Trophoblast cell (in vitro differentiated cells and primary cell): Measurements from ENCODE around the gene PRUNE2.

ENCODE experiments used
- DNase-seq, 2 donors: peaks; one replicate each; pipeline ENCODE4 v3.0.0-alpha.2; 2016
- H2AFZ ChIP-seq: 2 replicates; pipeline ENCODE4 v1.6.1; 2013; ENCODE audit warnings: low read length, moderate library complexity, mild to moderate bottlenecking; ENCODE audit not compliant: insufficient read depth, poor library complexity
- H2AK5ac ChIP-seq: 2 replicates; pipeline ENCODE4 v1.6.1; 2013; ENCODE audit warnings: mild to moderate bottlenecking, low read length
- H2BK120ac ChIP-seq: 2 replicates; pipeline ENCODE4 v1.6.1; 2013; ENCODE audit warnings: low read length, mild to moderate bottlenecking, moderate library complexity; ENCODE audit not compliant: insufficient read depth, poor library complexity
- H2BK12ac ChIP-seq: 2 replicates; pipeline ENCODE4 v1.6.1; 2013; ENCODE audit warnings: mild to moderate bottlenecking, low read length, moderate library complexity
- H2BK5ac ChIP-seq: 2 replicates; pipeline ENCODE4 v1.6.1; 2013; ENCODE audit warnings: low read length, low read depth, moderate library complexity, mild to moderate bottlenecking; ENCODE audit not compliant: poor library complexity
- H3K14ac ChIP-seq: 2 replicates; pipeline ENCODE4 v1.6.1; 2013; ENCODE audit warnings: mild to moderate bottlenecking, low read length
- H3K18ac ChIP-seq: 2 replicates; pipeline ENCODE4 v1.6.1; 2013; ENCODE audit warnings: mild to moderate bottlenecking, low read length
- H3K23ac ChIP-seq: 2 replicates; pipeline ENCODE4 v1.6.1; 2013; ENCODE audit warnings: low read length
- H3K27ac ChIP-seq: 2 replicates; pipeline ENCODE4 v1.5.1; 2013; ENCODE audit warnings: low read depth, mild to moderate bottlenecking, inconsistent platforms, low read length, moderate library complexity
- H3K27me3 ChIP-seq: 2 replicates; pipeline ENCODE4 v1.6.1; 2013; ENCODE audit warnings: inconsistent platforms, mild to moderate bottlenecking, low read length, moderate library complexity; ENCODE audit not compliant: insufficient read depth
- H3K36me3 ChIP-seq, 2 experiments: 1 replicate in 1 of 2; 2 replicates in 1 of 2; pipeline ENCODE4 v1.6.1; 2013; ENCODE audit warnings: low read length in 2 of 2, mild to moderate bottlenecking in 2 of 2, moderate library complexity in 1 of 2; ENCODE audit not compliant: insufficient read depth in 2 of 2, control insufficient read depth in 1 of 2
- H3K4ac ChIP-seq: 2 replicates; pipeline ENCODE4 v1.6.1; 2013; ENCODE audit warnings: low read depth, mild to moderate bottlenecking, low read length, moderate library complexity
- H3K4me1 ChIP-seq, 2 experiments: 1 replicate in 1 of 2; 2 replicates in 1 of 2; pipeline ENCODE4 v1.6.1; 2013; ENCODE audit warnings: low read length in 2 of 2, mild to moderate bottlenecking in 2 of 2, moderate library complexity in 1 of 2; ENCODE audit not compliant: insufficient read depth in 2 of 2, control insufficient read depth in 1 of 2
- H3K4me2 ChIP-seq: 2 replicates; pipeline ENCODE4 v1.6.1; 2013; ENCODE audit warnings: inconsistent platforms, mild to moderate bottlenecking, low read length, moderate library complexity
- H3K4me3 ChIP-seq: 2 replicates; pipeline ENCODE4 v1.5.1; 2013; ENCODE audit warnings: mild to moderate bottlenecking, low read depth, low read length, inconsistent platforms
- H3K79me1 ChIP-seq: one replicate; pipeline ENCODE4 v1.6.1; 2013; ENCODE audit warnings: low read length
- H3K79me2 ChIP-seq: 2 replicates; pipeline ENCODE4 v1.6.1; 2013; ENCODE audit warnings: low read length, mild to moderate bottlenecking; ENCODE audit not compliant: control insufficient read depth, insufficient read depth, poor library complexity
- H3K9ac ChIP-seq: 2 replicates; pipeline ENCODE4 v1.6.1; 2013; ENCODE audit warnings: mild to moderate bottlenecking, low read length
- H3K9me3 ChIP-seq: 2 replicates; pipeline ENCODE4 v1.6.1; 2013; ENCODE audit warnings: low read depth, mild to moderate bottlenecking, control low read depth, inconsistent platforms, low read length; ENCODE audit not compliant: insufficient read depth
- H4K12ac ChIP-seq: 2 replicates; pipeline ENCODE4 v1.6.1; 2013; ENCODE audit warnings: low read depth, mild to moderate bottlenecking, low read length, moderate library complexity
- H4K8ac ChIP-seq: 2 replicates; pipeline ENCODE4 v1.6.1; 2013; ENCODE audit warnings: low read depth, mild to moderate bottlenecking, low read length, moderate library complexity
- H4K91ac ChIP-seq: one replicate; pipeline ENCODE4 v1.6.1; 2013; ENCODE audit warnings: low read depth, mild to moderate bottlenecking, low read length, moderate library complexity
- WGBS: extraction: QIAGEN DNeasy Blood & Tissue Kit; methylation state at CpG from one replicate; pipeline ENCODE4 v1.1.7; 2013; ENCODE audit warnings: missing lambda C conversion rate; ENCODE audit not compliant: insufficient read length, insufficient coverage; ENCODE audit errors: extremely low coverage; 5-methylcytosine and 5-hydroxymethylcytosine counted together

Gene PRUNE2

DNA sequence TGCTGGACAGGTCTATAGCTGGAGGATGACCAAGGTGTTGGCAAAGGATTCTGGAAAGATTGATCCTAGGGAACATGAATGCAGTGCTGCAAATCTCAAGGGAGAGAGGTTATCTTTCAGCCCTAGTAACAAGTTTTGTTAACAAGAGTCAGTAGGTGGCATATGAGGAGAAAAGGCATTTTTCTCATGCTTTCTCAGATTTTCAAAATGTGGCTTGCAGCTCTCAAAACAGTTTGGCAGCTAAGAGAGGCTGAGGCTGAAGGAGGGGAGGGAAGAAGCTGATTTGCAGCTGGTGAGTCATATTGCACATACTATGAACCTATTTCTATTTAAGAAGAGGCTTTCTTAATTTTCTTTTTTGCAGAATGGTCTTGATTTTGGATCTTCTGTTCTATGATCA lies 205.9 kb downstream of the PRUNE2 start:
- H3K4me2 ChIP-seq, result no peak overlapping the region
- no peak overlapping the region for H3K23ac ChIP-seq
- peaks cover 0 to 6% of the 10 kb centered on the region in 2 experiments for H3K4me1 ChIP-seq
- H3K27me3 ChIP-seq, result no peaks in the 10 kb centered on the region
- no peak overlapping the region for H2BK12ac ChIP-seq
- no peak overlapping the region for H2BK5ac ChIP-seq
- H3K79me2 ChIP-seq, result no peaks in the 10 kb centered on the region
- no peaks in the 10 kb centered on the region for H3K79me1 ChIP-seq
- H3K9me3 ChIP-seq, result no peaks in the 10 kb centered on the region
- H3K14ac ChIP-seq, result no peak overlapping the region
- H4K8ac ChIP-seq, result no peak overlapping the region
- no peak overlapping the region for H3K4me3 ChIP-seq
- H4K91ac ChIP-seq, result no peak overlapping the region
- H2AFZ ChIP-seq, result no peak overlapping the region
- no peak for DNase-seq
- H3K9ac ChIP-seq, result no peak overlapping the region
- H2AK5ac ChIP-seq, result no peak overlapping the region
- H3K36me3 ChIP-seq, result no peaks in the 10 kb centered on the region
- no peak overlapping the region for H2BK120ac ChIP-seq
- no peak overlapping the region for H3K4ac ChIP-seq
- no peak overlapping the region for H3K18ac ChIP-seq
- H3K27ac ChIP-seq, result no peak overlapping the region
- no peak overlapping the region for H4K12ac ChIP-seq

DNA sequence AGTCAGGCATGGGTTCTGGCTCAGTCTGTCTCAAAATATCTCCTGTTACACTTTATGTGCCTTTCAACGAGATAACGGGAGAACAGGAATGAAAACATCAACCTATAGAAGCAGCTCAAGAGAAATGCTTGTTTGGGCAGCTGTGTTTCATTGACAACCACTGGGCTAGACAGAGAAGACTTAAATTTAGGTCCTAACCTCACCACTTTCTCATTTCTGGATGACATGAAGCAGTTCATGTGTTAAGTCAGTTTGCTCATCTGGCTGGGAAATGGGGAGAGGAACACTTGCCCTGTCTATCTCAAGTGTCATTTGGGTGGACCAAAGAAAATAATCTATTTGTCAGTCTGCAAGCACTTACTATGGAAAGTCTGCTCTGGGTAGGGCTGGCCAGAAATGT lies 208.4 kb downstream of the PRUNE2 start:
- no peak overlapping the region for H2AFZ ChIP-seq
- H3K9me3 ChIP-seq, result no peaks in the 10 kb centered on the region
- no peaks in the 10 kb centered on the region for H3K79me2 ChIP-seq
- H3K27ac ChIP-seq, result no peak overlapping the region
- H4K91ac ChIP-seq, result no peak overlapping the region
- no peak overlapping the region for H3K4me3 ChIP-seq
- H2AK5ac ChIP-seq, result no peak overlapping the region
- H3K4me1 ChIP-seq, result peaks cover 0 to 6% of the 10 kb centered on the region in 2 experiments
- no peak overlapping the region for H2BK120ac ChIP-seq
- H3K79me1 ChIP-seq, result no peaks in the 10 kb centered on the region
- no peak overlapping the region for H2BK5ac ChIP-seq
- no peak overlapping the region for H3K9ac ChIP-seq
- H2BK12ac ChIP-seq, result no peak overlapping the region
- DNase-seq, result no peak
- H4K8ac ChIP-seq, result no peak overlapping the region
- H4K12ac ChIP-seq, result no peak overlapping the region
- H3K4ac ChIP-seq, result no peak overlapping the region
- H3K23ac ChIP-seq, result no peak overlapping the region
- no peak overlapping the region for H3K18ac ChIP-seq
- H3K14ac ChIP-seq, result no peak overlapping the region
- no peaks in the 10 kb centered on the region for H3K36me3 ChIP-seq
- no CpG with 5 or more reads among the region's 2 CpGs for WGBS
- no peaks in the 10 kb centered on the region for H3K27me3 ChIP-seq
- no peak overlapping the region for H3K4me2 ChIP-seq

- Histone ChIP-seq H4K8ac (no peak overlapping the region), H4K91ac (no peak overlapping the region), H3K18ac (no peak overlapping the region), H2BK120ac (no peak overlapping the region), H3K9ac (no peak overlapping the region), H2AK5ac (no peak overlapping the region), H2BK5ac (no peak overlapping the region), H3K27me3 (no peaks in the 10 kb centered on the region), H3K4me3 (no peak overlapping the region), H2BK12ac (no peak overlapping the region), H3K4ac (no peak overlapping the region), H3K14ac (no peak overlapping the region), H3K4me2 (no peak overlapping the region), H3K79me2 (no peaks in the 10 kb centered on the region), H3K79me1 (no peaks in the 10 kb centered on the region), H3K36me3 (no peaks in the 10 kb centered on the region), H3K9me3 (no peaks in the 10 kb centered on the region), H2AFZ (no peak overlapping the region), H3K23ac (no peak overlapping the region), H3K4me1 (peaks cover 0 to 6% of the 10 kb centered on the region in 2 experiments), H4K12ac (no peak overlapping the region), H3K27ac (no peak overlapping the region)
- no peak for DNase-seq
- no CpG with 5 or more reads among the region's 5 CpGs for WGBS
These were observed 208.8 kb downstream of the PRUNE2 start for GRCh38 chr9:76697081-76697480.

- Histone ChIP-seq H2AK5ac (no peak overlapping the region), H3K36me3 (no peaks in the 10 kb centered on the region), H4K8ac (no peak overlapping the region), H2BK12ac (no peak overlapping the region), H3K27ac (no peak overlapping the region), H3K27me3 (no peaks in the 10 kb centered on the region), H3K18ac (no peak overlapping the region), H3K14ac (no peak overlapping the region), H4K12ac (no peak overlapping the region), H3K4me2 (no peak overlapping the region), H3K79me2 (no peaks in the 10 kb centered on the region), H2AFZ (no peak overlapping the region), H3K4ac (no peak overlapping the region), H4K91ac (no peak overlapping the region), H3K79me1 (no peaks in the 10 kb centered on the region), H3K9me3 (no peaks in the 10 kb centered on the region), H3K4me1 (no peaks in the 10 kb centered on the region), H3K4me3 (no peak overlapping the region), H2BK5ac (no peak overlapping the region), H2BK120ac (no peak overlapping the region), H3K23ac (no peak overlapping the region), H3K9ac (no peak overlapping the region)
- WGBS, result no CpG with 5 or more reads among the region's 5 CpGs
- no peak for DNase-seq
These were observed 212.0 kb downstream of the PRUNE2 start for GRCh38 chr9:76693912-76694311.
